Measurements from ENCODE around the gene DAZAP2. TPM values are rescaled to one million over a fixed set of nuclear protein-coding genes. Genes with fewer than 3 reads are reported as not detected.
A peak's percentile ranks its signal among the peaks of the same experiment; 100 is the strongest.

The DAZAP2 gene
- 68.5 and 73.7 TPM in 2 replicates for total RNA-seq

GRCh38 chr12:51238510-51239334 lies at the start of gene DAZAP2:
TSS of gene DAZAP2 (plus strand) at chr12:51238826. CDS start at chr12:51238908, 82 bp downstream.
- DNase-seq (ENCODE audit: low read depth in 2 of 2): peak; percentile 98 to 99

GRCh38 chr12:51189790-51190355 lies 48.8 kb upstream of the DAZAP2 start:
- no peak for DNase-seq (ENCODE audit: low read depth in 2 of 2)

- DNase-seq (ENCODE audit: low read depth in 2 of 2): no peak
Measured at GRCh38 chr12:51190820-51191219, 47.8 kb upstream of the DAZAP2 start.

- no peak for DNase-seq (ENCODE audit: low read depth in 2 of 2)
Measured at GRCh38 chr12:51191516-51192283, 46.9 kb upstream of the DAZAP2 start.

GRCh38 chr12:51192284-51192671 lies 46.3 kb upstream of the DAZAP2 start:
- DNase-seq (ENCODE audit: low read depth in 2 of 2): no peak

- DNase-seq (ENCODE audit: low read depth in 2 of 2): no peak
Measured at GRCh38 chr12:51195841-51196240, 42.8 kb upstream of the DAZAP2 start.

GRCh38 chr12:51196547-51196946 lies 42.1 kb upstream of the DAZAP2 start:
- DNase-seq (ENCODE audit: low read depth in 2 of 2): no peak

- no peak for DNase-seq (ENCODE audit: low read depth in 2 of 2)
Measured at GRCh38 chr12:51197736-51198567, 40.7 kb upstream of the DAZAP2 start.

GRCh38 chr12:51198568-51199365 lies 39.9 kb upstream of the DAZAP2 start:
- DNase-seq (ENCODE audit: low read depth in 2 of 2): no peak

- DNase-seq (ENCODE audit: low read depth in 2 of 2): no peak
Measured at GRCh38 chr12:51199366-51199945, 39.2 kb upstream of the DAZAP2 start.

GRCh38 chr12:51200156-51200555 lies 38.5 kb upstream of the DAZAP2 start:
- DNase-seq (ENCODE audit: low read depth in 2 of 2): no peak

GRCh38 chr12:51200806-51201205 lies 37.8 kb upstream of the DAZAP2 start:
- no peak for DNase-seq (ENCODE audit: low read depth in 2 of 2)

- peak in 1 of 2 donors; percentile 25 for DNase-seq (ENCODE audit: low read depth in 2 of 2)
Measured at GRCh38 chr12:51202718-51203117, 35.9 kb upstream of the DAZAP2 start.

GRCh38 chr12:51205350-51205749 lies 33.3 kb upstream of the DAZAP2 start:
- no peak for DNase-seq (ENCODE audit: low read depth in 2 of 2)

- no peak for DNase-seq (ENCODE audit: low read depth in 2 of 2)
Measured at GRCh38 chr12:51208016-51208660, 30.5 kb upstream of the DAZAP2 start.

- DNase-seq (ENCODE audit: low read depth in 2 of 2): no peak
Measured at GRCh38 chr12:51209259-51209658, 29.4 kb upstream of the DAZAP2 start.

- DNase-seq (ENCODE audit: low read depth in 2 of 2): no peak
Measured at GRCh38 chr12:51210690-51211395, 27.8 kb upstream of the DAZAP2 start.

GRCh38 chr12:51214895-51215294 lies 23.7 kb upstream of the DAZAP2 start:
- no peak for DNase-seq (ENCODE audit: low read depth in 2 of 2)

GRCh38 chr12:51216642-51217041 lies 22.0 kb upstream of the DAZAP2 start:
- no peak for DNase-seq (ENCODE audit: low read depth in 2 of 2)
